Astrocyte of the spinal cord (primary cell): Measurements from ENCODE around the gene GPR84.

Experiments
- DNase-seq: peaks from one replicate; pipeline ENCODE4 v3.0.0; 2011; ENCODE audit warnings: low read depth, low spot score
- H3K4me3 ChIP-seq: 2 replicates; pipeline ENCODE4 v1.5.1; 2011; ENCODE audit warnings: low read depth, mild to moderate bottlenecking, low read length, moderate library complexity
- CTCF ChIP-seq: IDR thresholded peaks from 2 replicates; pipeline ENCODE4 v1.5.1; 2012; ENCODE audit warnings: low read depth, mild to moderate bottlenecking, low read length, inconsistent platforms
- in situ Hi-C: cut with HindIII; loops from 2 replicates; pipeline ENCODE4 v1.10.0; 2017; ENCODE audit warnings: low sequenced_read_pairs

The GPR84 gene

DNA sequence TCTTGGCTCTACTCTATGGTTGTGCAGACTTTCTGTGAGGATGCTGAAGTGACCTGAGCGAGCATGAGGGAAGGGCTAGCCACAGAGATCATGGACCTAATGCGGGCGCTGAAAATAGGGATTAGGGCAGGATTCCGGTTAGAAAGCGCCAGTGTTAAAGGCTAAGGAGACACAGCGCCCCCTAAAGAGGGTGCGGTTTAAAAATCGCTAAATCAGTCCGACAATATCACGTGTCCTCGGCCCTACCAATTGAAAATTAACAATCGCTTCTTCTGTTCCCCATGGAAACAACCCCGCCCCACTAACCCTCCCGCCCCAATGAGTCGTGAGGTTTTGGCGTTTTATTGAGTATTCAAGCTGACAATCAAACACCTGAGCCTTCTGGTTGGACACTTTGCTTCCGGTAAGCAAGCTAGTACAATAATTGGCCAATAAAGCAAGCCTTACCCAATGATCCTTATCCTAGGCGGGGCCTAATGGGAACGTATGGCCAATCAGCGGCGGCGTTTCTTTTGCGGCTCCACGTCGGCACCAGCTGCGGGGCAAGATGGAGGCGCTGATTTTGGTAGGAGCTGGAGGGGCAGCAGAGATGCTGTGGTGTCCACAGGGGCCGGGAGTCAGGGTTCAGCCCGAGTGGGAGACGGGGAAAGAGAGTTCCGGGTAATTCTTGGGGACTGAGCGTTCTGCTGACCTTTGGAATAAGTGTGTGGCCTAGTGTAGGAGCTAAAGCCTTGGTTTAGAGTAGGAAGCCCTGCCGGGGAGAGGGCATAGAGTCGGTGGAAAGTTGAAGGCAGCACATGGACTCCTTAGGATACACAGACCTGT, 39.5 kb downstream of the GPR84 start, which contains the start of gene COPZ1:
Gene COPZ1 (plus strand): TSS at position 515 of the 825 bp plus-strand sequence. CDS start 33 bp downstream, at position 548.
- in situ Hi-C loops: no loop called here
- peak; percentile 75 for TF ChIP-seq CTCF
- H3K4me3 ChIP-seq: peak within 1 kb of the TSS; percentile 79
- DNase-seq: peak; percentile 100

- TF ChIP-seq CTCF: no peak
- no peak overlapping the region for H3K4me3 ChIP-seq
- in situ Hi-C loops: no loop called here
- DNase-seq: no peak
These were observed 42.9 kb downstream of the GPR84 start for GRCh38 chr12:54321363-54321762.
